ENCODE measurements around the gene ACSF3. TPM values are rescaled to one million over a fixed set of nuclear protein-coding genes. Genes with fewer than 3 reads are reported as not detected.

ACSF3 gene
- total RNA-seq: 25.8 and 32.8 TPM in 2 replicates

DNA sequence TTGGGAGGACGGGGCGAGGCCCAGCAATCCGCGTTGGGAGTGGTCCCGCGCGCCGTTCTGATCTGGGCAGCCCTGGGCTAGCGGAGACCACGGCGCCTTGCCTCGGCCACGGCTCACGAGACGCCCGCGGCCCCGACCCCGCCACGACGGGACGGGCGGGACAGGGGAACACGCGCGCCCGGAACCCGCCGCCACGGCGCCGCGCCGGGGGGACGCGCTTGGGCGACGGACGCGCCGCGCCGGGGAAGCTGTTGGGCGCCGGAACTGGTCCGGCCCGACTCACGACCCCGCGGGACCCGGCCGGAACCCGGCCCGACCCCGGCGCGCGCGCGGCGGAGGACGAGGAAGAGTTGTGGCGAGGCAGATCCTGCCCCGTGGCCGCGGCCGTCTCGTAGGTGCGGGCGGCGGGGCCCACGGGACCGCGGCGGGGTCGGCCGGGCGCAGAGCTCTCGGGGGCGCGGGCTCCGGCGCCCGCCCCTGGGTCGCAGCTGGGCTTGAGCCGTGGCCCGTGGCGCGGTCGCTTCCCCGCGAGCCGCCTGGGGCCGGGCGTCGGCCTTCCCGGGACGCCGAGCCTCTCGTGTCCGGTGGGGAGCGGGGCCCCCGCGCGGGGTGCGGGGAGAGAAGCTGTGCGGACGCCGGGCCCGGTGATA is at the start of gene ACSF3:
Gene ACSF3 (plus strand): TSS at position 251 of the 650 bp plus-strand sequence. CDS start 6,830 bp downstream, outside the sequence.
- TF ChIP-seq, protein P1, sequence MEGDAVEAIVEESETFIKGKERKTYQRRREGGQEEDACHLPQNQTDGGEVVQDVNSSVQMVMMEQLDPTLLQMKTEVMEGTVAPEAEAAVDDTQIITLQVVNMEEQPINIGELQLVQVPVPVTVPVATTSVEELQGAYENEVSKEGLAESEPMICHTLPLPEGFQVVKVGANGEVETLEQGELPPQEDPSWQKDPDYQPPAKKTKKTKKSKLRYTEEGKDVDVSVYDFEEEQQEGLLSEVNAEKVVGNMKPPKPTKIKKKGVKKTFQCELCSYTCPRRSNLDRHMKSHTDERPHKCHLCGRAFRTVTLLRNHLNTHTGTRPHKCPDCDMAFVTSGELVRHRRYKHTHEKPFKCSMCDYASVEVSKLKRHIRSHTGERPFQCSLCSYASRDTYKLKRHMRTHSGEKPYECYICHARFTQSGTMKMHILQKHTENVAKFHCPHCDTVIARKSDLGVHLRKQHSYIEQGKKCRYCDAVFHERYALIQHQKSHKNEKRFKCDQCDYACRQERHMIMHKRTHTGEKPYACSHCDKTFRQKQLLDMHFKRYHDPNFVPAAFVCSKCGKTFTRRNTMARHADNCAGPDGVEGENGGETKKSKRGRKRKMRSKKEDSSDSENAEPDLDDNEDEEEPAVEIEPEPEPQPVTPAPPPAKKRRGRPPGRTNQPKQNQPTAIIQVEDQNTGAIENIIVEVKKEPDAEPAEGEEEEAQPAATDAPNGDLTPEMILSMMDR (IDR thresholded peaks at IDR 0.05; ENCODE audit: insufficient read depth, low read length, severe bottlenecking): no peak
- Histone ChIP-seq H3K4me3 (ENCODE audit: low read depth, low read length) (peak within 1 kb of the TSS; percentile 56), H3K36me3 (ENCODE audit: control insufficient read depth, insufficient read depth, low read length) (peaks cover 4% of the 10 kb centered on the region), H3K27me3 (ENCODE audit: control insufficient read depth, insufficient read depth, low read length) (peaks cover 13% of the 10 kb centered on the region)
- FAIRE-seq (no peak), DNase-seq (ENCODE audit: low read depth) (no peak)

DNA sequence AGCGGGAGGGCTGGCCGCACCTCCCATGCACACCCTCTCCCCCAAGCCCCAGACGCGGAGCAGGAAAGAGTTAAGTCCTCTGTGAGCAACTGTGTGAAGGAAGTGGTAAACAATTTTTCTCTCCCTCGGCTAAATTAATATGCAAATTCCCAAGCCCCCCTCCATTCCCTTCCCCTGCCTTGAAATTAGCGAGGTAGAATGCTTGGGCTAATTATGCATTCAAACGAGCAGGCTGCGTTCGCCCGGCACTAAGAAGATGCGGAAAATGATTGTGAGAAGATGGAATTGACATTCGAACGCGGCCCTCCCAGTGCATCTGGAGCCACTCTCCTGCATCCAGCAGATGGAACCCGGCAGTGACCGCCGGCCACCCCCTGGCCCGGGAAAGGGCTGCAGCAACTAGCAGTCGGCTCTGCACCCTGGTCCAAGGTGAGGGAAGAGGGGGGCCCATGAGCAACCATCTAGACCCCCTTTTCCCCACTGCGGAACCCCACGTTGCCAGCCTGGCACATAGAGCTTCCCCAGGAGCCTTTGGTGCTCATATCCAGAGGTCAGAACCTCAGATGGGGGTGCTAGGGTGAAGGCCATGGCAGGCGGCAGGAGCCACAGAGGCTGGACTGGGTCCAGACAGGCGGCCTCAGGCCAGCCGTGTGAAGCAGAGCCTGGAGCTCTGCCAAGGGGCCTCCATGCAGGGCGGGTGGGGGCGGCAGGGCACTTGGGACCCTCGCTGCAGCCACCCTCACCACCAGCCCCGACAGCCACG is 49.1 kb upstream of the ACSF3 start:
- TF ChIP-seq, protein P1 (IDR thresholded peaks at IDR 0.05; ENCODE audit: insufficient read depth, low read length, severe bottlenecking): no peak
- H3K36me3 ChIP-seq (ENCODE audit: control insufficient read depth, insufficient read depth, low read length): no peaks in the 10 kb centered on the region
- no peak overlapping the region for H3K4me3 ChIP-seq (ENCODE audit: low read depth, low read length)
- DNase-seq (ENCODE audit: low read depth): no peak
- H3K27me3 ChIP-seq (ENCODE audit: control insufficient read depth, insufficient read depth, low read length): no peaks in the 10 kb centered on the region
- no peak for FAIRE-seq

DNA sequence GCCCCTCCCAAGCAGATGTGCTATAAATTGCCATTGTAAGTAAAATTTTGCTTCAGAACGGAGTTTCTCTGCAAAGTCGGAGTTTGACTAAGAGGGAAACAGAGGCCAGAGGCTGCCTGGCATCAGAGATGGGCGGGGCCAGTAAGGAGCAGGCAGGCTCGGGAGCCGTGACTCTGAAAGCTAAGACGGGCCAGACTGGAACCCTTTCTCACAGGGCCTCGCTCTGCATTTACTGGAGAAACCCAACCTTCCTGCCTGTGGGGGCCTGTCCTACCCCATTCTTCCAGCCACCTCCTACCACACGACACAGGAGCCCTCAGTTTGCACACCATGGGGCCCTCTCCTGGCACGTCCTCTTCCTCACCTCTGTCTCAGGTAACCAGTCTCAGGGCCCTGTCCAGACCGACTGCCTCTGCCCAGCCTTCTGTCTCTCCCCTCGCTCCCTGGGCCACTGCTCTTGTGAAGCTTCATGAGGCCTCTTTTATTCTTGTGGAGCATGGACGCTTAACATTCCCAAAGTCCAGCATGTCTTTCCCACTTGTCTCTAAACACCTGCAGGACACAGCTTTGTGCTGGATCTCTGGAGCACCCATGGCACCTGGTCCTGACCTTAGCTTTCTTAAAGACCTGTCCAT is 48.4 kb upstream of the ACSF3 start:
- no peaks in the 10 kb centered on the region for H3K27me3 ChIP-seq (ENCODE audit: control insufficient read depth, insufficient read depth, low read length)
- FAIRE-seq (no peak), DNase-seq (ENCODE audit: low read depth) (no peak)
- no peaks in the 10 kb centered on the region for H3K36me3 ChIP-seq (ENCODE audit: control insufficient read depth, insufficient read depth, low read length)
- TF ChIP-seq, protein P1 (IDR thresholded peaks at IDR 0.05; ENCODE audit: insufficient read depth, low read length, severe bottlenecking): no peak
- no peak overlapping the region for H3K4me3 ChIP-seq (ENCODE audit: low read depth, low read length)

DNA sequence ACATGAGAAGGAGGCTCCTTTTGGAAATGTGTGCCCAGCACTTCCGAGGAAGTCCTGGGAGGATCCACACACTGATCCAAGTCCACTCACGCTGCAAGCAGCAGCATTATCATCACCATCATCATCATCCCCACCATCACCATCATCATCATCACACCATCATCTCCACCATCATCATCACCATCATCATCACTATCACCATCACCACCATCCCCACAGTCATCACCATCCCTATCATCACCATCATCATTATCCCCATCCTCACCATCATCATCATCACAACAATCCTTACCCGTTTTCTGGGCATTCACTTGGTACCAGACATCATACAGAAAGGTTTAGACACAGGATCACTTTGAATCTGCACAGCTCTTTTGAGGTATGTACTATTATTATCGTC is 47.8 kb upstream of the ACSF3 start:
- no peak overlapping the region for H3K4me3 ChIP-seq (ENCODE audit: low read depth, low read length)
- DNase-seq (ENCODE audit: low read depth): no peak
- TF ChIP-seq, protein P1 (IDR thresholded peaks at IDR 0.05; ENCODE audit: insufficient read depth, low read length, severe bottlenecking): no peak
- peak; percentile 52 for FAIRE-seq
- H3K27me3 ChIP-seq (ENCODE audit: control insufficient read depth, insufficient read depth, low read length): no peaks in the 10 kb centered on the region
- H3K36me3 ChIP-seq (ENCODE audit: control insufficient read depth, insufficient read depth, low read length): no peaks in the 10 kb centered on the region

DNA sequence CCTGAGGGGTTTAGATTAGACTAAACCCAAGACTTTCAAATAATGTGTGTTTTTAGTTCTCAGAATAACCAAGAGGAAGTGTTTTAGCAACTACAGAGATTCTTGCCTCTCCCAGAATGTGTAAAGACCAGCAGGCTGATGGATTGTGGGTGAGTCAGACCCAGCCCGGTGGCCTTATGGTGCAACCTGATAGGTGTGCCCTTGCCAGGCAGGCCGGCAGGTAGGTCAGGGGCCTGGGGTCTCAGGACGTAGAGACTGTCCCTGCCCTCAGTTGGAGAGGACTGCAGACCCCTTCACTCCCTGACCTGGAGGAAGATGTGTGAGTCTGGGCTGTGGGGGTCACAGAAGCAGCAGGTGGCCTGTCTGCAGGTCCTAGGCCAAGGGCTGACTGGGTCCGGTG is 47.2 kb upstream of the ACSF3 start:
- Histone ChIP-seq H3K27me3 (ENCODE audit: control insufficient read depth, insufficient read depth, low read length) (no peaks in the 10 kb centered on the region), H3K36me3 (ENCODE audit: control insufficient read depth, insufficient read depth, low read length) (no peaks in the 10 kb centered on the region), H3K4me3 (ENCODE audit: low read depth, low read length) (no peak overlapping the region)
- no peak for DNase-seq (ENCODE audit: low read depth)
- peak; percentile 52 for FAIRE-seq
- TF ChIP-seq, protein P1 (IDR thresholded peaks at IDR 0.05; ENCODE audit: insufficient read depth, low read length, severe bottlenecking): no peak
